ENCODE measurements around the gene NEK2.
"Not testable (repeated sequence)": the region's sequence is repeated elsewhere in the genome, so short reads cannot be mapped to it uniquely, and the experiment has no call there.

Gene NEK2

GRCh38 chr1:211635597-211636205 lies 39.7 kb downstream of the NEK2 start:
- Histone ChIP-seq H3K9ac (ENCODE audit: low read length) (no peak overlapping the region), H3K4me1 (ENCODE audit: control insufficient read depth, insufficient read depth, low read length) (peaks cover 16% of the 10 kb centered on the region), H3K9me3 (ENCODE audit: control insufficient read depth, low read length) (no peaks in the 10 kb centered on the region), H3K27me3 (ENCODE audit: control insufficient read depth, insufficient read depth, low read length) (no peaks in the 10 kb centered on the region), H3K4me3 (ENCODE audit: low read length) (no peak overlapping the region), H3K36me3 (ENCODE audit: control insufficient read depth, insufficient read depth, low read length) (no peaks in the 10 kb centered on the region)

DNA sequence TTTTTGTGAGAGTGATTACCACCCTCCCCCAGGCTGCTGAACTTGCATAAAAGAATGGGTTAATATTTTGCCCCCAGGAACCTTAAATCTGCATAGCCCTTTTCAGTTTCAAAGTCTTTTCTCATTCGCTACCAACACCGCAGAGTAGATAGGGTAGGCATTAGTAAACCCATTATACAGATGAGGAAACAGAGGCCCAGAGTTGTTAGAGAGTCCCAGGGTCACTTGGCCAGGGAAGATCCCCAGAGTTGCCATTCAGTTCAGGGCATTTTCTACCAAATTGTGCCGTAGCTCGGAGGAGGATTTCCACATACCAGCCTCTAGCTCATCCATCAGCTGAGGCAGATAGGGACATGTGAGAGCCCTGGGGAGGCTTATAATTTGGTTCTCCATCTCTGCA lies 40.5 kb downstream of the NEK2 start:
- Histone ChIP-seq H3K9me3 (ENCODE audit: control insufficient read depth, low read length) (no peaks in the 10 kb centered on the region), H3K9ac (ENCODE audit: low read length) (no peak overlapping the region)

DNA sequence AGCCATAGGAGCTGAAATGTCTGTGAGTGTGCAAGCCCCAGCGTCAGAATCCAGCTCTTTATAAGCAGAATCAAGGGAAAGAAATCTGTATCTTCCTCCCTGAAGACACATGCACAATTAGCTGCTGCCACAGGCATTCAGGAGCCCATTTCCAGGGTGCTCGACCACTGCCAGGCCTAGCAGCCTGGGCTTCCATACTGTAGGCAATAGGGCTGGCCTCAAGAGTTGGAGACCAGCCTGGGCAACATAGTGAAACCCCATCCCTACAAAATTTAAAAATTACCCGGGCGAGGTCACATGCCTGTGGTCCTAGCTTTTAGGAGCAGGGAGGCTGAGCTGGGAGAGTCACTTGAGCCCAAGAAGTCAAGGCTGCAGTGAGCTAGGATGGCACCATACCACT lies 41.0 kb downstream of the NEK2 start:
- no peaks in the 10 kb centered on the region for H3K9me3 ChIP-seq (ENCODE audit: control insufficient read depth, low read length)
- H3K4me1 ChIP-seq (ENCODE audit: control insufficient read depth, insufficient read depth, low read length): peaks cover 11% of the 10 kb centered on the region
- no peaks in the 10 kb centered on the region for H3K36me3 ChIP-seq (ENCODE audit: control insufficient read depth, insufficient read depth, low read length)
- H3K4me3 ChIP-seq (ENCODE audit: low read length): no peak overlapping the region
- no peak overlapping the region for H3K9ac ChIP-seq (ENCODE audit: low read length)
- no peaks in the 10 kb centered on the region for H3K27me3 ChIP-seq (ENCODE audit: control insufficient read depth, insufficient read depth, low read length)

More for the DNA sequence above, 40.5 kb downstream of the NEK2 start:
- Histone ChIP-seq H3K4me3 (ENCODE audit: low read length) (no peak overlapping the region), H3K36me3 (ENCODE audit: control insufficient read depth, insufficient read depth, low read length) (no peaks in the 10 kb centered on the region), H3K27me3 (ENCODE audit: control insufficient read depth, insufficient read depth, low read length) (no peaks in the 10 kb centered on the region), H3K4me1 (ENCODE audit: control insufficient read depth, insufficient read depth, low read length) (peaks cover 15% of the 10 kb centered on the region)

DNA sequence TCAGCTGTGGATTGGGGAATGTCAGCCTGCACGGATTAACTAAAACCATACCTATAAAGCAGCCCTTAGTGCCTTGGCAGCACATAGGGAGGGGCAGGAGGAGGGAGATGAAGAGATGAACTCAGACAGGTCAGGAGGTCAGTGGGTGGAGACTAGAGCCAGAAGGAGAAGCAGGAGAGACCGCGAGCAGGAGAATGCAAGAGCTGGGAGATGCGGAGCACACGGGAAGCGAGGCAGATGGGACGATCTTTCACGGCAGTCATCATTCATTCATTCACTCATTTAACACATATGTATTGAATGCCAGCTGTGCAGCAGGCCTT lies 41.9 kb downstream of the NEK2 start:
- H3K4me3 ChIP-seq (ENCODE audit: low read length): no peak overlapping the region
- H3K27me3 ChIP-seq (ENCODE audit: control insufficient read depth, insufficient read depth, low read length): no peaks in the 10 kb centered on the region
- no peak overlapping the region for H3K9ac ChIP-seq (ENCODE audit: low read length)
- H3K9me3 ChIP-seq (ENCODE audit: control insufficient read depth, low read length): no peaks in the 10 kb centered on the region
- H3K4me1 ChIP-seq (ENCODE audit: control insufficient read depth, insufficient read depth, low read length): peaks cover 11% of the 10 kb centered on the region
- H3K36me3 ChIP-seq (ENCODE audit: control insufficient read depth, insufficient read depth, low read length): no peaks in the 10 kb centered on the region

DNA sequence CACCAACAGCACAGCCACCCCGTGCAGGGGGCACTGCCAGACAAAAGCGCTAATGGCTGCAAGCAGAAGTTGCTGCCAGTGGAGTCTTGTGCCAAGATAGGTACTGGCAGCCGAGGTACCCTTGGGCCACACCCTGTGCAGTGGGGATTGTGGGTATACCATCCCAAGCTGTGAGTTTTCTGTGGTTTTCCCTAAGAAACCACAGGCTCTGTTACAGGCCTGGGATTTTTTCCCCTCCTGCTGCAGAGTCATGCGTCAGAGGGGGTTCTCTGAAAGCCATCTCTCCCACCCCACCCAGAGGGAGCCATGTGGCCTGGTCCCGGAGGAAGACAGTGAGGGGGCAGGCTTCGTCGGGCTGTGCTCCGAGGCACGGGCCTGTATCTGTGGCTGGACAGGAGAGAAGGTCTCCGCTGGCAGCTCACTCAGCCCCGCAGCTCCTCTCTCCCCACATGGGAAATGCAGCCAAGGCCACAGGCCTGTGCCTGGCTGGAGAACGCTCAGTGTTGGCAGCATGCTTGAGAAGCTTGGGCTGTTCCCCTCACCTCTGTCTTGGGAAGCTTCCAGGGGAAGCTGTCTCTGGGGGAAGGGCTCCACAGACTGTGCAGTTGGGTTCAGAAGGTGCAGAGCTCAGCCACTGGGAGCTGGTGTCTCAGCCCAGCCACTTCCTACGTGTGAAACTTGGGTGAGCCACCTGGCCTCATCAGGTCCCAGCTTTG lies 42.5 kb downstream of the NEK2 start:
- Histone ChIP-seq H3K4me3 (ENCODE audit: low read length) (no peak overlapping the region), H3K27me3 (ENCODE audit: control insufficient read depth, insufficient read depth, low read length) (no peaks in the 10 kb centered on the region), H3K9ac (ENCODE audit: low read length) (no peak overlapping the region), H3K4me1 (ENCODE audit: control insufficient read depth, insufficient read depth, low read length) (peaks cover 11% of the 10 kb centered on the region), H3K36me3 (ENCODE audit: control insufficient read depth, insufficient read depth, low read length) (no peaks in the 10 kb centered on the region), H3K9me3 (ENCODE audit: control insufficient read depth, low read length) (no peaks in the 10 kb centered on the region)

DNA sequence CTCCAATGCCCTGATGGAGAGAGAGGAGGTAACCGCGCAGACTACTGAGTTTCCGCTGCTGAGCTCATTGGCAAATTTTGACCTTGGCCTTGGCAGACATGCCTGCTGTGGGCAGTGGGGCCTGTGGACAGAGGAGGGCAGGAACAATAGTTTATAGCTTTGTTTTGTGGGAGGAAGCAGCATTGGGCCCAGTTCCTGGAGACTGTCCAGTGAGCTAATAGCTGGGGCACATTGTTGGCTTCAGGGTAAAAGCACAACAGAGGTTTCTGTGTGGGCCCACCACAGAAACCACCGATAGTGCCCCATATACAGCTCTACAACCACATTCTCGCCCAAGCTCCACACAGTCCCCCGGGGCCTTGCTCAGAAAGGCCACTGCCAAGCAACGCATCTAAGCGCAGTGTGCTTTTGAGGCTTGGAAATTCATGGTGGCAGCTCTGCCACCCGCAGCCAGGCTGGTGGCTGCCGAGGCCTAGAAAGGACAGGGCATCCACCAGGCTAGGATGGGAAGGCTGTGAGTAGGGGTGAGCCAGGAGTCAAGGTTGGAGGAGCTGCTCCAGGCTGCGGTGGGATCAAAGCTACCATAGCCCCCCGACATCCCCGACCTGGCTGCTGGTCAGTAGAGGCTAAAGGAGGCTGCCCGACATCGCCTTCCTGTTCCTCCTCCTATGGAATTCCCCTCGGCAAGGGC lies 43.2 kb downstream of the NEK2 start:
- Histone ChIP-seq H3K27me3 (ENCODE audit: control insufficient read depth, insufficient read depth, low read length) (no peaks in the 10 kb centered on the region), H3K36me3 (ENCODE audit: control insufficient read depth, insufficient read depth, low read length) (no peaks in the 10 kb centered on the region), H3K4me3 (ENCODE audit: low read length) (no peak overlapping the region), H3K9ac (ENCODE audit: low read length) (no peak overlapping the region), H3K4me1 (ENCODE audit: control insufficient read depth, insufficient read depth, low read length) (peaks cover 11% of the 10 kb centered on the region), H3K9me3 (ENCODE audit: control insufficient read depth, low read length) (no peaks in the 10 kb centered on the region)

DNA sequence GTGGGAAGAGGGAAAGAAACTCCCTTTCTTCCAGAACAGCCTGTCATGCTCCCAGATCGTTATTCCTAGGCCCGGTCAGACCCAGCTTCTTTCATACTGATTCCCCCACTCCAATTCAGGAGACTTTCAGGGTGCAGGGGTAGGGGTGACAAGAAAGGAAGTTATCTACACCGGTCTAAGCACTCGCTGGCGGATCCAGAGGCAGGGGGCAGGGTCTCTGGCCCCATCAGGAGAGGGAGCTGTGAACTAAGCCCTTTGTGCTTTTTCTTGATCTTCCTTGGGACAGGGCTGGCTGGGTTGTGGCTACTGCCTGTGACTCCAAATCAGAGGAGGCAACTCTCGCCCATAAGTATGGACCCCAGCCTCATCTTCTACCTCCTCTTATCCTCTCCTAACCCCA lies 44.3 kb downstream of the NEK2 start:
- H3K36me3 ChIP-seq (ENCODE audit: control insufficient read depth, insufficient read depth, low read length): no peaks in the 10 kb centered on the region
- no peak overlapping the region for H3K4me3 ChIP-seq (ENCODE audit: low read length)
- H3K27me3 ChIP-seq (ENCODE audit: control insufficient read depth, insufficient read depth, low read length): no peaks in the 10 kb centered on the region
- H3K9ac ChIP-seq (ENCODE audit: low read length): no peak overlapping the region
- peaks cover 11% of the 10 kb centered on the region for H3K4me1 ChIP-seq (ENCODE audit: control insufficient read depth, insufficient read depth, low read length)
- no peaks in the 10 kb centered on the region for H3K9me3 ChIP-seq (ENCODE audit: control insufficient read depth, low read length)

DNA sequence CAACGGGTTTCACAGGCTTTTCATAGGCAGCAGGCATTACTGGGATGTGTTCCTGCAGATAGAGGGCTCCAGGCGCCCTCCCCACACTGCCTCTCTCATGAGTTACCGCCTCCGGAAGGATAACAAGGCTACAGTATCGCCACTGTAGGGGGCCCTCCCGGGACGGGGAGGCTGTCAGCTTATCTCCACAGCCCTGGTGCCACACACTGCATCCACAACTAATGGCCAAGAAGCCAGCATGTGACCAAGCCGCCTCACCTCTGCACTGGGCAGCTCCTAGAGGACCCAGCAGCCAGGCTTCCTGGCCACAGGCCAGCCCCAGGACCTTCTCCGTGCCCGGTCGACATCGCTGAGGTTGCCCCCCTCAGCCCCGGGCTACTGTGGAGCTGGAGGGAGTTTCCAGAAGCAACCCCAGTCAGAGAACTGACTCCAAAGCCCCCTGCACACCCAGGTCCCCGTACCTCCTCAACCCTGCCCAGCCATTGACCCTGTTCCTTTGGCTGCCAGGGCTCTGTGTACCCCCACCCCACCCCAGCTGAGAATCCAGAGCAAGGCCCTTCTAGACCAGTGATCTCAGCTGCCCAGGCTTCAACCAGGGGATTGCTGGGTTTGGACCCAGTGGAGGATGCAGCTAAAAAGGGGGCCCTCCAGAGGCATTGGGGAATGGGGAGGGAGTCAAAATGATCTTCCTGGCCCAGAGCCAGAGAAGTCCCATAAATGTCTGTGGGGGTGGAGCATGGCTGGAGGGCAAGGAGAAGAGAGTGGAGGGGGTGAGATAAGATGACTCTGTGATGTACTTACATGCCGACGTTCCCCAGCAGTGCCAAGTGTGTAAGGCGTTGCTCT lies 45.0 kb downstream of the NEK2 start:
- no peaks in the 10 kb centered on the region for H3K9me3 ChIP-seq (ENCODE audit: control insufficient read depth, low read length)
- no peak overlapping the region for H3K4me3 ChIP-seq (ENCODE audit: low read length)
- H3K9ac ChIP-seq (ENCODE audit: low read length): no peak overlapping the region
- peaks cover 11% of the 10 kb centered on the region for H3K4me1 ChIP-seq (ENCODE audit: control insufficient read depth, insufficient read depth, low read length)
- H3K27me3 ChIP-seq (ENCODE audit: control insufficient read depth, insufficient read depth, low read length): no peaks in the 10 kb centered on the region
- H3K36me3 ChIP-seq (ENCODE audit: control insufficient read depth, insufficient read depth, low read length): no peaks in the 10 kb centered on the region

DNA sequence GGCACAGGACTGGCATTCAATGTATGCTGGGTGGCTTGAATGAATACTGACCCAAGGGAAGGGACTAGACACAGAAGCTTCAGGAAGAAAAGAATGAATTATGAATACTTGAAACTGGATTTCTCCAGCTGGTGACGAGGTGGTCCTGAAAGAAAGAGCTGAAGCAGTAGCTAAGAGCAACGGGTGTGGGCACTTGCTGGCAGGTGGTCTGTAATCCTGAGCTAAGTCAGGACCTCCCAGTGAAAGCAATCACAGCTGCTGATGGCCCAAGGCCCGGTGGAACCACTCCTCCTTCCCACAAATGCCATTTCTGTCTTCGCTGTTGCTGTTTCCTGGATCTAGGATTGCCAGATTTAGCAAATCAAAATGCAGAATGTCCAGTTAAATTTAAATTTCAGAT lies 47.0 kb downstream of the NEK2 start:
- no peaks in the 10 kb centered on the region for H3K9me3 ChIP-seq (ENCODE audit: control insufficient read depth, low read length)
- H3K9ac ChIP-seq (ENCODE audit: low read length): no peak overlapping the region
- H3K36me3 ChIP-seq (ENCODE audit: control insufficient read depth, insufficient read depth, low read length): no peaks in the 10 kb centered on the region
- no peaks in the 10 kb centered on the region for H3K27me3 ChIP-seq (ENCODE audit: control insufficient read depth, insufficient read depth, low read length)
- H3K4me1 ChIP-seq (ENCODE audit: control insufficient read depth, insufficient read depth, low read length): peaks cover 11% of the 10 kb centered on the region
- H3K4me3 ChIP-seq (ENCODE audit: low read length): no peak overlapping the region

- Histone ChIP-seq H3K9me3 (ENCODE audit: control insufficient read depth, low read length) (no peaks in the 10 kb centered on the region), H3K4me3 (ENCODE audit: low read length) (no peak overlapping the region), H3K9ac (ENCODE audit: low read length) (no peak overlapping the region), H3K4me1 (ENCODE audit: control insufficient read depth, insufficient read depth, low read length) (peaks cover 4% of the 10 kb centered on the region), H3K36me3 (ENCODE audit: control insufficient read depth, insufficient read depth, low read length) (no peaks in the 10 kb centered on the region), H3K27me3 (ENCODE audit: control insufficient read depth, insufficient read depth, low read length) (no peaks in the 10 kb centered on the region)
Measured at GRCh38 chr1:211627259-211627658, 48.2 kb downstream of the NEK2 start.

DNA sequence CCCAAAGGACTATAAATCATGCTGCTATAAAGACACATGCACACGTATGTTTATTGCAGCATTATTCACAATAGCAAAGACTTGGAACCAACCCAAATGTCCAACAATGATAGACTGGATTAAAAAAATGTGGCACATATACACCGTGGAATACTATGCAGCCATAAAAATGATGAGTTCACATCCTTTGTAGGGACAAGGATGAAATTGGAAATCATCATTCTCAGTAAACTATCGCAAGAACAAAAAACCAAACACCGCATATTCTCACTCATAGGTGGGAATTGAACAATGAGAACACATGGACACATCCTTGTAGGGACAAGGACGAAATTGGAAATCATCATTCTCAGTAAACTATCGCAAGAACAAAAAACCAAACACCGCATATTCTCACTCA lies 49.6 kb downstream of the NEK2 start:
- H3K36me3 ChIP-seq (ENCODE audit: control insufficient read depth, insufficient read depth, low read length); H3K27me3 ChIP-seq (ENCODE audit: control insufficient read depth, insufficient read depth, low read length); H3K9ac ChIP-seq (ENCODE audit: low read length); H3K9me3 ChIP-seq (ENCODE audit: control insufficient read depth, low read length); H3K4me3 ChIP-seq (ENCODE audit: low read length); H3K4me1 ChIP-seq (ENCODE audit: control insufficient read depth, insufficient read depth, low read length): not testable (repeated sequence)

GRCh38 chr1:211625040-211625439 lies 50.4 kb downstream of the NEK2 start:
- no peaks in the 10 kb centered on the region for H3K9me3 ChIP-seq (ENCODE audit: control insufficient read depth, low read length)
- H3K9ac ChIP-seq (ENCODE audit: low read length): no peak overlapping the region
- H3K36me3 ChIP-seq (ENCODE audit: control insufficient read depth, insufficient read depth, low read length): no peaks in the 10 kb centered on the region
- no peaks in the 10 kb centered on the region for H3K27me3 ChIP-seq (ENCODE audit: control insufficient read depth, insufficient read depth, low read length)
- no peak overlapping the region for H3K4me3 ChIP-seq (ENCODE audit: low read length)
- H3K4me1 ChIP-seq (ENCODE audit: control insufficient read depth, insufficient read depth, low read length): no peaks in the 10 kb centered on the region
